ENCODE measurements around the gene CHST9. TPM values are rescaled to one million over a fixed set of nuclear protein-coding genes. Genes with fewer than 3 reads are reported as not detected.

Gene CHST9
- total and polyA plus RNA-seq, 2 of the 4 experiments (the other 2 are of a cell fraction) = not detected

GRCh38 chr18:26919201-26919600 lies 265.9 kb downstream of the CHST9 start:
- DNase-seq (no peak), ATAC-seq (ENCODE audit: low read depth) (no peak)
- no peak overlapping the region for H2BK120ac ChIP-seq (ENCODE audit: low read depth, low read length)
- no peak overlapping the region for H3K18ac ChIP-seq (ENCODE audit: low read depth, low read length)
- no peaks in the 10 kb centered on the region for H3K36me3 ChIP-seq (ENCODE audit: control insufficient read depth, insufficient read depth, low read length)
- BruUV-seq (replicated peaks) = no TSS peak
- in situ Hi-C loops (cut with MboI; ENCODE audit: low sequenced_read_pairs) = no loop called here
- no peak overlapping the region for H2BK20ac ChIP-seq (ENCODE audit: low read depth, low read length)
- no peak overlapping the region for H3K4me3 ChIP-seq (ENCODE audit: insufficient read depth, low read depth, low read length)
- no peaks in the 10 kb centered on the region for H3K9me1 ChIP-seq (ENCODE audit: insufficient read depth, low read length)
- CTCF ChIA-PET = no interaction called here
- no peak overlapping the region for H4K91ac ChIP-seq (ENCODE audit: insufficient read depth, low read depth, low read length)
- H3K4me2 ChIP-seq (ENCODE audit: low read depth, low read length) = no peak overlapping the region
- H3K56ac ChIP-seq (ENCODE audit: extremely low read depth, insufficient read depth, low read length) = no peak overlapping the region
- dilution Hi-C loops (cut with HindIII; ENCODE audit: low sequenced_read_pairs, unreplicated experiment) = no loop called here
- POLR2A ChIA-PET (ENCODE audit: unreplicated experiment) = no interaction called here
- no peaks in the 10 kb centered on the region for H4K20me1 ChIP-seq (ENCODE audit: insufficient read depth, low read length)
- H3K4ac ChIP-seq (ENCODE audit: low read depth, low read length) = no peak overlapping the region
- H2AK5ac ChIP-seq (ENCODE audit: low read depth, low read length) = no peak overlapping the region
- H2BK15ac ChIP-seq (ENCODE audit: low read depth, low read length) = no peak overlapping the region
- intact Hi-C loops (cut with micrococcal nuclease) = no loop called here
- H2AK9ac ChIP-seq (replicated peaks; ENCODE audit: low read depth, low read length, poor library complexity) = no peak overlapping the region
- no peak overlapping the region for H3K14ac ChIP-seq (replicated peaks; ENCODE audit: low read depth, low read length)
- WGBS, 2 experiments (ENCODE audit: extremely low coverage in 2 of 2, insufficient read length in 1 of 2) = no CpG with 5 or more reads among the region's 2 CpGs
- peaks cover 2% of the 10 kb centered on the region; the same call in 1 of the 2 replicates for H3K9me3 ChIP-seq (ENCODE audit: control insufficient read depth, insufficient read depth, low read length)
- H4K5ac ChIP-seq (ENCODE audit: low read depth, low read length) = no peak overlapping the region
- no peaks in the 10 kb centered on the region for H3K79me1 ChIP-seq (ENCODE audit: low read depth in 1 of 2, low read length in 2 of 2)
- H2BK5ac ChIP-seq (ENCODE audit: low read depth, low read length, poor library complexity, severe bottlenecking) = no peak overlapping the region
- H3K4me1 ChIP-seq (ENCODE audit: control insufficient read depth, insufficient read depth, low read length) = no peaks in the 10 kb centered on the region
- H2AFZ ChIP-seq (replicated peaks; ENCODE audit: low read length, poor library complexity) = no peak overlapping the region
- TF ChIP-seq POLR2A (IDR thresholded peaks at IDR 0.05; ENCODE audit: low read depth, low read length) (no peak), CHD1 (IDR thresholded peaks at IDR 0.05; ENCODE audit: low read depth, low read length) (no peak), CTCF (conservative IDR thresholded peaks at IDR 0.05; ENCODE audit: low read depth, low read length) (no peak), BHLHE40 (IDR thresholded peaks at IDR 0.05; ENCODE audit: low read depth, low read length) (no peak), ELK1 (IDR thresholded peaks at IDR 0.05; ENCODE audit: borderline replicate concordance, low read depth, low read length) (no peak), CEBPB (IDR thresholded peaks at IDR 0.05; ENCODE audit: low read depth, low read length) (no peak)
- no peak overlapping the region for H3K23ac ChIP-seq (ENCODE audit: low read depth, low read length)
- no peak overlapping the region for H3K27ac ChIP-seq (ENCODE audit: insufficient read depth, low read length)
- no peaks in the 10 kb centered on the region for H3K27me3 ChIP-seq (ENCODE audit: control insufficient read depth, insufficient read depth, low read length)
- no peak overlapping the region for H3K9ac ChIP-seq (ENCODE audit: low read depth, low read length)
- no peak overlapping the region for H4K8ac ChIP-seq (ENCODE audit: low read depth in 2 of 2, low read length in 2 of 2)

Data from IMR-90 (cell line).